Testis (tissue), 2 donors: Measurements from ENCODE around the gene MYOM1.

Source experiments
- POLR2A ChIP-seq: fragments of 450-650 bp; IDR thresholded peaks from one replicate; pipeline ENCODE4 v1.6.1; 2017; ENCODE audit warnings: antibody characterized with exemption, mild to moderate bottlenecking, moderate library complexity
- TF ChIP-seq, protein P1 (sequence below), 3 experiments: fragments of 450-650 bp in 2 of 3; fragments of 200-600 bp in 1 of 3; sonication (generic) in 1 of 3; IDR thresholded peaks; one replicate each; pipeline ENCODE4 v1.5.1; 2016 to 2019; ENCODE audit warnings: antibody characterized with exemption in 3 of 3, mild to moderate bottlenecking in 2 of 3, moderate library complexity in 1 of 3

DNA sequence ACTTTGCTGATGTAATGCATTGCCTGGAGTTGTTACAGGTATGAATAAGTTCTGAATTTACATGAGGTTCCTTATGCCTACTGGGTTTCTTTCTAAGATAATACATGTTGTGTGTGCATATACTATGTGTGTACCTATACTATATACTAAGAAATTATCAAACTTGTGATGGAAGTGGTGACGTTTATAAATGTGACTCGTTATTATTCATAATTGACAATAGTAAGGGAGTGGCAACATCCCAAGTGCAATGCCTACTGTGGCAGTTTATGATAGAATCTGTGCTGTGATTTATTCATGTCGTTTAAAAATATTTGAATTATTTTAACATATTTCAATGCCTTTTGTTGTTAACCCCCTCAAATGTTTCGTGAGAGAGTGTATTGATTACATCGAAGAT, 29.9 kb downstream of the MYOM1 start:
- TF ChIP-seq, protein P1, sequence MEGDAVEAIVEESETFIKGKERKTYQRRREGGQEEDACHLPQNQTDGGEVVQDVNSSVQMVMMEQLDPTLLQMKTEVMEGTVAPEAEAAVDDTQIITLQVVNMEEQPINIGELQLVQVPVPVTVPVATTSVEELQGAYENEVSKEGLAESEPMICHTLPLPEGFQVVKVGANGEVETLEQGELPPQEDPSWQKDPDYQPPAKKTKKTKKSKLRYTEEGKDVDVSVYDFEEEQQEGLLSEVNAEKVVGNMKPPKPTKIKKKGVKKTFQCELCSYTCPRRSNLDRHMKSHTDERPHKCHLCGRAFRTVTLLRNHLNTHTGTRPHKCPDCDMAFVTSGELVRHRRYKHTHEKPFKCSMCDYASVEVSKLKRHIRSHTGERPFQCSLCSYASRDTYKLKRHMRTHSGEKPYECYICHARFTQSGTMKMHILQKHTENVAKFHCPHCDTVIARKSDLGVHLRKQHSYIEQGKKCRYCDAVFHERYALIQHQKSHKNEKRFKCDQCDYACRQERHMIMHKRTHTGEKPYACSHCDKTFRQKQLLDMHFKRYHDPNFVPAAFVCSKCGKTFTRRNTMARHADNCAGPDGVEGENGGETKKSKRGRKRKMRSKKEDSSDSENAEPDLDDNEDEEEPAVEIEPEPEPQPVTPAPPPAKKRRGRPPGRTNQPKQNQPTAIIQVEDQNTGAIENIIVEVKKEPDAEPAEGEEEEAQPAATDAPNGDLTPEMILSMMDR (IDR thresholded peaks at IDR 0.05): no peak
- TF ChIP-seq POLR2A: no peak
